GM20431 (cell line): ENCODE measurements around the gene RETSAT.

Source experiments
- in situ Hi-C: fragments of 300-500 bp; cut with MseI, MboI; formaldehyde crosslinking; loops from one replicate; pipeline ENCODE4 v1.15.0; 2020; ENCODE audit warnings: low sequenced_read_pairs; ENCODE audit not compliant: unreplicated experiment

The RETSAT gene

DNA sequence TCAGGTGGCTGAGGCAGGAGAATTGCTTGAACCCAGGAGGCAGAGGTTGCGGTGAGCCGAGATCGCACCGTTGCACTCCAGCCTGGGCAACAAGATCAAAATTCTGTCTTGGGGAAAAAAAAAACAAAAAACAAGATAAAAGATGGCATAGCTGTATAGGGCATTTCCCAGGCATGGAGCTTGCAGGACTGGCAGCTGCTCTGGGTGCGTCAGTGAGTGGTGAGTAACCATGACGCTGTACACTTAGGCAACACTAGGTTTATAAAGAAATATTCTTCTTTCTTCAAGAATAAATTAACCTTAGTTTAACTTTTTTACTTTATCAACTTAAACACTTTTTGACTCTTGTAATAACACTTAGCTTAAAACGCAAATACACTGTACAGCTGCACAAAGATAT lies 41.9 kb downstream of the RETSAT start:
- in situ Hi-C loops = no loop called here

DNA sequence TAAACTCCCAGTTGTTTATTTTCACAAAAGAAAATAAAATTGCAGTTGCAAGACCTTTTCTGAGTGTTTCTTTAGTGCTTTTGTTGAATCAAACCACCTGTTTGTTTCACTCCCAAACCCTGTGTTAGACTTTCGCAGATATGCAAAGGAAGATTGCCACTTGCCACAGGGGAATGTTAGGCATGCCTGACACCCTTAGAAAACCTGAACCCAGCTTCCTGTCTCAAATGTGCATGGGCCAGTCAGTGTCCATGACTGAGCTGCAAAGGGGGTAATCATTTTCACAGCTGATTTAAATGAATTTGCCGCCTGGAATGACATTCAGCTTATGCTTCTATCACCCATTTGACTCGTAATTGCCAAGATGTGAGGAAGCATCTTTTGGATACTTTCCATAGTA lies 44.0 kb downstream of the RETSAT start:
- in situ Hi-C loops = no loop called here

DNA sequence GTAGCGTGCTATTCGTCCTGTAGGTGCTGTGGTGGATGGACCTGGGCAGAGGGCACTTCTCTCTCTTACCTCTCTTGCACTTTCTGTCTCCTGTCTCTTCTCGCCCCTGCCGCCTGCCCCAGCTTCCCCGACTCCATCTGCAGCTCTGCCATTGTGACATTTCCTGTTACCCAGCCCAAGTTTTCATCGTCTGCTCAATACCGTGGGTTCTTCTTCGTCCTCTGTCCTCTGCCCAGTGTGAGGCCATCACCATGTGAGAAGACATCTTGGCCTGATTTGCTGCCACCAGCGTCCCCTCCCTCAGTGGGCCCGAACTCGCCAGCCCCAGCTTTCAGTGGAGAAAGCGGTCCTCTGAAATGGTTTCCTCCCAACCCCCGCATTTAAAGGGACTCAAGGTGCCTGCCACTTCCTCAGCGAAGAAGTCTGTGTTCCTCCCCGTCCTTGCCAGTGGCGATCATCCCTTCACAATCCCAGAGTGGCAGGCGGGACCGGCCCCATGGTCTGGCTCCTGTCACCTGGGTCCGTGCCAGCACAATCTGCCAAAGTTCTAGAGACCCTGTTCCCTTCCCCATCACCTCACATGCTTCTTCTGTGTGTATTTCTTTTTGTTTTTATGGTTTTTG lies 44.5 kb downstream of the RETSAT start:
- in situ Hi-C loops = no loop called here

DNA sequence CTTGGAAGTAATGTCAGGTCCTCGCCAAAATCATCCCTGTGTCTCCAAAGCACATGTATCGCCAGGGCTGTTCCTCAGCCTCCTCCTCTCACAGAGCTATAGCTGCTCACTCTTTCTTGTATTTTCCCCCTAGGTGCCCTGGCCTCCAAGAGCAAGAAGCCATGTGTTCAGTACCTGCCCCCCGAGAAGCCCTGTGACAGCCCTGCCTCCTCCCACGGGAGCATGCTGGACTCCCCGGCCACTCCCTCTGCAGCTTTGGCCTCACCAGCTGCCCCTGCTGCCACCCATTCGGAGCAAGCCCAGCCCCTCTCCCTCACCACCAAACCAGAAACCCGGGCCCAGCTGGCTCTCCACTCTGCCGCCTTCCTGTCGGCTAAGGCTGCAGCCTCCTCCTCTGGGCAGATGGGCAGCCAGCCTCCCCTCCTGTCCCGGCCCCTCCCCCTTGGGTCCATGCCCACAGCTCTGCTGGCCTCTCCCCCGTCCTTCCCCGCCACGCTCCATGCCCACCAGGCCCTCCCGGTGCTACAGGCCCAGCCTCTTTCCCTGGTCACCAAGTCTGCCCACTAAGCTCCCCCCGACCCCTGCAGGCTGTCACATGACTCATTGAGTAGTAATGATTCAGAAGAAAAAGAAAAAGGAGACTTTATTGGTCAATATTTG lies 45.3 kb downstream of the RETSAT start:
- in situ Hi-C loops = no loop called here

DNA sequence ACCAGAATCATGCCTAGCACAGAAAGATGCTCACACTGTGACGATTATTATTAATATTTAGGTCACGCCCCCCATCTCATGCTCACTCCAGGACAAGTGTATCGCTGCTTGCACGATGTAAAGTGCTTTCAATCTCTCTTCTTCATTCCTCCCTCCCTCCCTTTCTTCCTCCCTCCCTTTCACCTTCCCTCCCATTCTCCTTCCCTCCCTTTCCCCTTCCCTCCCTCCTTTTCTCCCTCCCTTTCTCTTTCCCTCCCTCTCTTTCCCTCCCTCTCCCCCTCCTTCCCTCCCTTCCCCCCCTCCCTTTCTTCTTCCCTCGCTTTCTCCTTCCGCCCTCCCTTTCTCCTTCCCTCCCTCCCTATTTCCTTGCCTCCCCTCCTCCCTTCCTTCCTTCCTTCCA lies 46.1 kb downstream of the RETSAT start:
- in situ Hi-C loops = no loop called here

DNA sequence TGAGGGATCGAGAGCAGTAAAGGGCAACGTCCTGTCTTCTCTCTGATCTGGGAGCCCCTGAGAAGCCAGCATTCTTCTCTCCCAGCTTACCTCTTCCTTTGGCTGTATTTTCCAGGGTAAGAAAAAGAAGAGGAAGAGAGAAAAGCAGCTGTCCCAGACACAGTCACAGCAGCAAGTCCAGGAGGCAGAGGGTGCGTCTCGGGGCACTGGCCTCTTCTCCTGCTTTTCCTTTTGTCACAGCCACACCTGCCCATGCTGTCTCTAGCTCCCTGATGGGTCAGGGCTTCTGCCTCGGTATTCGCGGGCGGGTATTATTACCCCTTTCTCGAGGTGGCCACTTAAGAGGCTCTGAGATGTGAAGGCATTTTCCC lies 46.8 kb downstream of the RETSAT start:
- in situ Hi-C loops = no loop called here

DNA sequence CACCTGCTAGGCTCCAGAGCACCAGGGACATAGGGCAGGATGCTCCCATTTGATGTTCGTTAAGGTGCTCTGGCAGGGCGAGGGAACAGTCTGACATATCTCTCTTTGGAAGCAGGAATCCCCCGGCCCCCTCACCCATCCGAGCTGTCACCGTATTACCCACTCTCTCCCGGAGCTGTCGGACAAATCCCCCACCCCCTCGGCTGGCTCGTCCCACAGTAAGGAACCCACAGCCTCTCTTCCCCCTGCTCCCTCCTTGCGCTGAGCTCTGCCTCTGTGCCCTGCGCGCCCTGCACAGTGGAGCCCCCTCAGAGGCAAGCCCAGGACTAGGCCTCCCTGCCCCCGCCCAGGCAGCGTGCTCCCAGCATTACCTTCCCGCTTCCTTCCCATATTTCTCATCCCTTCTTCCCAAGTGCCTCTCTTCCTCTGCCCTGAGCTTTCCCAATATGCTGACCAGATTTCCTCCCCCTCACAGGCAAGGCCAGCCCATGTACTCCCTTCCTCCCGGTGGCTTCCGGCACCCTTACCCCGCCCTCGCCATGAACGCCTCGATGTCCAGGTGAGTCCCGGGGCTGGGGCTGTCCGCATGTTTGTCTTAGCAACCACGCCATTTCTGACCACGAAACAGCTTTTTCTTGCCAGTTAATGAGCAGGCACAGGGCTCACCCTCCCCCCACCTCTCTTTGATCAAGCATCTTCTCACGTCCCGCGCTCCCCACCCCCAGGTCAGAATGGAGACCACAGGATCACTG lies 50.4 kb downstream of the RETSAT start:
- in situ Hi-C loops = no loop called here

DNA sequence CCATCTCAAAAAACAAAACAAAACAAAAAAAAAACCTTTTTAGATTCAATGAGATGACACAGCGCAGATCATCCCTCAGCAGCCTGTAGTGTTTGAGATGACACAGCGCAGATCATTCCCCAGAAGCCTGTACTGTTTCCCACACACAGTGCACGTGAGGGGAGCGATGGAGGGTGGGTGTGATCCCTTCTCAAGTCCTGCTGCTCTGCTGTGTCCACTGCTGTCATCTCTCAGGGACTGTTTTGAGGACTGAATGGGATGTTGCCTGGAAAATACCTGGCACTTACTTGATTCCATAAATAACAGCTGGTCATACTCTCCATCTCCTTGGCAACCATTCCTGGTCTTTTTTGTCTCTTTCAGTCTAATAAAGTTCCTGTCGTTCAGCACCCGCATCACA lies 52.2 kb downstream of the RETSAT start:
- in situ Hi-C loops = no loop called here
